GM18873 (cell line): ENCODE measurements around the gene DYRK3.

Source experiments
- ATAC-seq: cut with Tn5 transposase; IDR thresholded peaks from one replicate; pipeline ENCODE4 v1.9.1; 2021; ENCODE audit warnings: mild to moderate bottlenecking, moderate library complexity, moderate number of reproducible peaks; ENCODE audit not compliant: unreplicated experiment, low FRiP score

The DYRK3 gene

GRCh38 chr1:206658264-206658980, 23.1 kb downstream of the DYRK3 start:
- no peak for ATAC-seq

GRCh38 chr1:206658981-206659273, 23.6 kb downstream of the DYRK3 start:
- ATAC-seq: no peak

DNA sequence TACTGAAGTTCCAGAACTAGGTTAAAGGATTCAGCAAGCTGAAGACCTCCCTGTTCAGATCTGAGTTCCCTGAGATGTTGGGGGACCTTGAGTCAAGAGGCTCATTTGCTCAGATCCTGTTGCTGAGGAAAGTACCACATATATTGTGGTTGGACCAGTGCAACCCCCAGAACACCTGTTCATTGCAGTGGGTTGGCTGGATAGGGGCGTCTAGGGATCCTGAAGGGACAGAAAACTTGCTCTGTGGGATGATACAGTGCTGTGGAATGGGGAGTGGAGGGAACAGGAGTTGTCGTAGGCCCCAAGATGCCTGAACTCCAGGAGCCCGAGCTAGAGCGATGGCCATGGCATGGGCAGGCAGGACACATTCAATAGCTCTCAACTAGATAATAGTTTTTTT, 24.8 kb downstream of the DYRK3 start:
- ATAC-seq: no peak

DNA sequence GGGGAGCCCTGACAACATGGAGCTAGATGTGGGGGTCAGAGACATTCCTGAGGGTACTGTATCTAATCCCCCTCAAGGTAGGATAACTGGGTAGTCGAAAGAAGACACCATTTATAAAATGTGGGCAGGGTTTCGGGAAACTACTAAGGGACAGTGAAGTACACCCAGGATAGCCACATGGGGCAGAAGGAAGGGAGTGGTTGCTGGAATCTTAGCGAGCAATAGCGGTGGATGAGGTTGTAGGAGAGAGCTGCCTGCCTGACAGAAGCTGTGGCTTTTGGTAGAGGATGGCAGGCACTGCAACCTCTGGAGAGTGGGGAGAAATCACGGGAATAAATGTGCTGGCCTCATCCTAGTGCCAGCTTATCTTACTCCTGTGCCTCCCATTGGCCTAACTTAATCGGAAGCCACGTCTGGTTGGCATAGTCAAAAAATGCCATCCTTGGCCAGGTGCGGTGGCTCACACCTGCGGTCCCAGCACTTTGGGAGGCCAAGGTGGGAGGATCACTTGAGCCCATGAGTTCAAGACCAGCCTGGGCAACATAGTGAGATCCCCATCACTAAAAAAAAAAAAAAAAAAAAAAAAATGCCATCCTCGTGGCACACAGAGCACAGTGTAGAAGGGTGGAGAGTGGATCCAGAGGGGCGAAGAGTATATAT, 26.0 kb downstream of the DYRK3 start:
- ATAC-seq: no peak

DNA sequence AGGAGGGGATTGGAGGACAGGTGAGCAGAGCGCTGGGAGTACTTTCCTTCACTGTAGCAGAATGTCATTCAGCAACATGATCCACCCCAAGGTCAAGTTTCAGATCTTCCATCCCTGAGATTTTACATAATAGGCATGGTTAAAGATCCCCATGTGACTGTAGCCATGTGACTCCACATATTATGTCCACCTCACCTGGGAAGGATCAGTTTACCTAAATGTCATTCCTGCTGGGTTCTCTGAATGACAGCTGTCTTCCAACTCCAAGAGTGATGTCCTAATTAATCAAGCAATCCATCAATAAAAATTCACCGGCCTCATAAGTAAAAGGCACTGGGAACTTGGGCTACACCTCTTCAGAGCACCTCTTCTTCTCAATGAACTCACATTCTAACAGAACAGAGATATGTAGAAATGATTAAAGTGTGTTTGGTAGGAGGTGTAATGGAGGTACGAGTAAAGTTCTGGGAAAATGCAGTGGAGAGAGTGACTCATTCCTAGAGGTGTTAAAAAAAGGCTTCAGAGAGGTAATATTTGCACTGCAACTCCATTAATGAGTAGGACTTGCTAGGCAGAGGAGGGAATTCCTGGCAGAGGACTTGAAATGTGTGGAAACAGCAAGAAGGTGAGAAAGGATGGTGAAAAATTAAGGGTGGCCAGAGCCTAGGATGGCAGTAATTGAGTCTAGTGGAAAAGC, 27.2 kb downstream of the DYRK3 start:
- ATAC-seq: no peak

DNA sequence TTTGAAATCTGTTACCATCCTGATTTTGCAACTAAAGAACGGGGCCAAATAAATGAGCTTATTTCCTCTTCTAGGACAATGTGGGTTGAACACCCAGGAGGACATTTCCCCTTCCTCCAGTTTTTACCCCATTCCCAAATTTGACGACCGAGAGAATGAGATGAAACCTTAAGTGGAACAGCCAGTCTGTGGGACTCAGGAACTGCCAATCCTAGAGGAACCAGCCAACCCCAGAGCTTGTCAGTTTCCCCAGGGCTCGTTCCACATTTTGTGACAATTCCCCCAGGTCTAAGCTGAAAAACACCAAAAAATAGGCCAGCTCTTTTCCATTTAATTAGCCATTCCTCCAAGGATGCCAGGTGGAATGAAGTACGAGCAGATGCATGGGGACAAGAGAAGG, 28.0 kb downstream of the DYRK3 start:
- ATAC-seq: no peak

GRCh38 chr1:206663832-206664652, 28.7 kb downstream of the DYRK3 start:
- no peak for ATAC-seq

DNA sequence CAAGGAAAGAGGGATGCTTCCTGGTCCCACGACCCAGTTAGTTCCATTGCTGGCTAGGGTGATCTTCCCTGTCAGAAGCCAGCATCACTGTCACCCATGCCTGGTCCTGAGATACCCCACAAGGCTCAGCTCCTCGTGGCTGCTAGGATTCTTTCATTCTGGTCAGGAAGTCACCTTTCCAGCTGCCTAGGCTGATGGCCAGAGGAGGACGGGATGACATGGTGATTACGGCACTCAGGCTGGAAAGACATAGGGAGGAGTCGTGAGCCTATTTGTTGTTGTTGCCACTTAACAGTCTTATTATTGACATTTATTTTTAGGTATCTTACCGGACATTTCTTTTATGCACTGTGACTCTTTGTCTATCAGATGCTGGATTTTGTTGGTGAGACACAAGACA, 29.4 kb downstream of the DYRK3 start:
- ATAC-seq: no peak

DNA sequence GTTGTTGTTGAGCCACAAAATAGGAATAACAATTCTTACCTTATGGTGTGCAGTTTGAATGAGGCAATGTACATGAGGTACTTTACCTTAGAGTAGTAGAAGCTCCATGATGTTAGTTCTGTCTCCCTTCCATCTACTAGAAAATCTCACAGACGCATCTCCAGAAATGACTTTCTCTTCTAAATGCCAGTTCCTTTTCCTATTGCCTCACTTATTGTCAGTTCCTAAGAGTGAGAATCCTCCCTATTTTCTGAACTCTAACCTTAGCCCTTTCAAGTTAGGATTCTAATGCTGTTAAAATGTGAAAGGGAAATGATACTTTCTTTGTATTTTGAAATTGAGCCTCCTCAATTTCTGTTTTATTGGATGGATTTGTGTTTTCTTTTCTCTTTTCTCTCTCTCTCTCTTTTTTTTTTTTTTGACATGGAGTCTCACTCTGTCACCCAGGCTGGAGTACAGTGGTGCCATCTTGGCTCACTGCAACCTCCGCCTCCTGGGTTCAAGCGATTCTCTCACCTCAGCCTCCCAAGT, 30.8 kb downstream of the DYRK3 start:
- ATAC-seq: no peak

DNA sequence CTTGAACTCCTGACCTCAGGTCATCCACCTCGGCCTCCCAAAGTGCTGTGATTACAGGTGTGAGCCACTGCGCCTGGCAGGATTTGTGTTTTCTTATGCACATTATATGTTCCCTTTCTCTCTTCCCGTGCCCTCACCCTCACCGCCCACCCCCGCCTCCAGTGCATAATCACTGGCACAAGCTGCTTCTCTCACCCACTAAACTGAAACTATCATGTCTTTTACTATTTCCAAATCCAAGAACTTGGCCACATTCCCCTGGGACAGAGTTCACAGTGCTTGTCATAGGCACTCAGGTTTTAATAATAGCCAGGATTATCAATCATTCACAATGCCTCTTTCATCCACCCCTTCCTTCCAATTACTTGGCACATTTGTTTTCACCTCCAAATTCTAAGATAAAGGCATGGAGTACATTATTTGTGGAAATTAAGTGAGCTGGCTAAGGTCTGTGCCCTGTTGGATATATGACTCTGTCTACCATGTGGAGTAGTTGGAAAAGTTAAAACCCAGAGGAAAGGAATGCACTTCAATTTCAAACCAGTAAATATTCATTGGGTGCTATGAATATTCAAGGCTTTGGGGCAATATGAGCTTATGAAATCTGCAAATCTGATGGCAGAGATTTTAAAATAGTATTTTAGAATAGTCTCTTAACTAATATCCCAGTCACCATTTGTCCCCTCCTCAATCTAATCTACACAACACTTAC, 31.8 kb downstream of the DYRK3 start:
- no peak for ATAC-seq

DNA sequence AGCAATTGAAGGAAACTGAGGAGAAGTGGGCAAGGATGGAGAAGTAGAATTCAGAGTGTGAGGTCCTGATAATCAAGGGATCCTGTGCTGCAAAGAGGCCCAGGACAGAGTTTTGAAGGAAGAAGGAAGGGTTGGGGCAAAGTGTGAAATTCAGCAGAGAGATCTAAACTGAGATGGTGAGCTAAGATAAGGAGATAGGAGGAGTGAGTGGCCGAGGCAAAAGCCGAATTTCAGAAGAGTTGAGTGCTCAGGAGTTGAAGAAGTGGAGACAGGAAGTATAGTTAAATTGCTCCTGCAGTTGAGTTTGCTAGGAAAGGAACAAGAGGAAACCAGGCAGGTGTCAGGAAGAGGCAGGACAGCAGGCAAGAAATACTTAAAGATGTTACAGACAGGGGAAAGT, 33.0 kb downstream of the DYRK3 start:
- ATAC-seq: no peak

DNA sequence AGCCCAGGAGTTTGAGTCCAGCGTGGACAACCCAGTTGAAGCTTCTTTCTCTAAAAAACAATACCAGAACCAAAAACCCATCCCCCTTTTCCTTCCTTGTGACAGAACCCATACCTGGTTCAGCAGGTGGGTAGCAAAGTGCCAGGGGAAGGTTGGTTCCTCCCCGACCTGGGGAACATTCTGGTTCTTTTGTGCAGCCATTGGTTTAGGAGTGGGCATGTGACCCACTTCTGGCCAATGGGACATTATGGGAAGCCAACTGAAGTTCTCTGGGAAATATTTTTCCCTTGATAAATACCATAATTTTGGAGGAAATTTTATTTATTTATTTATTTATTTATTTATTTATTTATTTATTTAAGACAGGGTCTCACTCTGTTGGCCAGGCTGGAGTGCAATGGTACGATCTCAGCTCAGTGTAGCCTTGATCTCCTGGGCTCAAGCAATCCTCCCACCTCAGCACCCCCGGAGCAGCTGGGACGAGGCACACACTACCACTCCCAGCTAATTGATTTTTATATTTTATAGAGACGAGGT, 33.6 kb downstream of the DYRK3 start:
- ATAC-seq: no peak

DNA sequence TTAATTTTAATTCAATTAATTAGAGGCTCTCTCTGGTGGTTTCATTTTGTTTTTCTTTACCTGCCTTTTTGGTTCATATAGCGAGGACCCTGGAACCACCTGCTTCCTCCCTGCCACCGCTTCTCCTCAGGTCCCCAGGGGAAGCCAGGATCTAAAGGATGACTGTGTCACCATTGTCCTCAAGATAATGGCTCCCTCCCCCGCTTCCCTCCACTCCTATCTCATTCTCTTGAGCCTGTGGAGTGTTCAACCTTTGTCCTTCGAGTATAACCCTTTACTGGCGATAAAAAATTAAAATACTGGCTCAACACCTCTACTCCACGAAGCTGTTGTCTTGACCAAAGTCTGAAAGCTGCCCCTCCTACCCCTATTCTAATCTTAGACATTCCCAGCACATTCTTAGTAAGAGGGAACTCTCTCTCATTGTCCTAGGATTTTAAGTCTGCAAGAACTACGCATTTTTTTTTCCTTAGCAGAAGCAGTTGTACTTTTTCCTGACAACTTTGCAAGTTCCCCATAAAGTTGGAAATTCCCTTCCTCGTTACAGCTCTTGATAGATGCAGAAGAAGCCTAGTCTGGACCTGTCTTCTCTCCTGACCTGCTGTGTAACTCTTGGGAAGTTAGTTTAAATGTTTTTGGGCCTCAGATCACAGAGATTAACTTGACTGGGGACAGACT, 36.8 kb downstream of the DYRK3 start:
- no peak for ATAC-seq

- ATAC-seq: no peak
Observed at GRCh38 chr1:206672844-206673758, 37.8 kb downstream of the DYRK3 start.

- no peak for ATAC-seq
Observed at GRCh38 chr1:206674236-206674635, 38.9 kb downstream of the DYRK3 start.

GRCh38 chr1:206674745-206675175, 39.4 kb downstream of the DYRK3 start:
- ATAC-seq: no peak

DNA sequence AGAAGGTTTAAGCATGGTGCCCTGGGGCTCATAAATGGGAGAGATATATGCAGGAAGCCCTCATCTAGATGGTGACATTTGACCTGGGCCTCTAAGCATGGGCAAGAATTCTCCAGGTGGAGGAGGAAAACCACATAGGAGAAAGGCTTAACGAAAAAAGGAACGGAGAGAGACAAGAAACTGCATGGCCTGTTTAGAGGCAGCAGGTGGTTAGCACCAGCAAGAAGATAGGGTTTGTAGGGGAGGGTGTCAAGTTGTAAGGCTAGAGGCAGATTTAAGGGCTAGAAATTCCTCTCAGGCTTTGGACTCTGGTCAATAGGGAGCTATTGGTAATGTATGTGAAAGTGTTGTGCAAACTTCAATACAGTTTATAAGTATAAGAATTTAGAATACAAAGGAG, 41.2 kb downstream of the DYRK3 start:
- no peak for ATAC-seq

DNA sequence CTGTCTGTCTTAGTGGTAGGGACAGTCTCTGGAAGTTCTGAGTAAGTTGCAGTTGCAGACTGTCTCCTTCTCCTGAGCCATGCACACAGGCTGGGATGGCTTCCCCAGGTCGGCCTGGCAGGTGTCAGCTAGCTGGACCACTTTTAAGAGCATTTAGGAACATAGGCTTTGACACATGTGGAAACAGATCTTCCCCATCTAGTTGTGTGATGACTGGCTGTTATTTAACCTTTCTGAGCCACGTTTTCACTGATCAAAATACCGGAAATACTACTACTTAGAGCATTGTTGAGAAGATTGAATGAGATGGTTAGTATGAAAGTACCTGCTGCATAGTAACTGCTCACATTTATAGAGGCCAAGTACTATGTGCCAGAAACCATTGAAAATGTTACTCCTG, 43.2 kb downstream of the DYRK3 start:
- no peak for ATAC-seq
